Mucosa of stomach (tissue), 1 donor: ENCODE measurements around the gene CALCR.
"Not testable (repeated sequence)": the region's sequence is repeated elsewhere in the genome, so short reads cannot be mapped to it uniquely, and the experiment has no call there.

Experiments used
- H3K27me3 ChIP-seq: one replicate; pipeline ENCODE4 v1.7.0; 2013; ENCODE audit warnings: mild to moderate bottlenecking, low read length; ENCODE audit not compliant: control insufficient read depth, insufficient read depth
- H3K36me3 ChIP-seq: one replicate; pipeline ENCODE4 v1.7.0; 2013; ENCODE audit warnings: low read length; ENCODE audit not compliant: control insufficient read depth, insufficient read depth
- H3K4me1 ChIP-seq: one replicate; pipeline ENCODE4 v1.7.0; 2013; ENCODE audit warnings: mild to moderate bottlenecking, low read length; ENCODE audit not compliant: control insufficient read depth, insufficient read depth
- H3K4me3 ChIP-seq: one replicate; pipeline ENCODE4 v1.7.0; 2013; ENCODE audit warnings: low read length
- H3K9ac ChIP-seq: one replicate; pipeline ENCODE4 v1.7.0; 2013; ENCODE audit warnings: mild to moderate bottlenecking, low read length, moderate library complexity
- H3K9me3 ChIP-seq: one replicate; pipeline ENCODE4 v1.7.0; 2013; ENCODE audit warnings: mild to moderate bottlenecking, low read length, moderate library complexity; ENCODE audit not compliant: control insufficient read depth
- donor health status: Pancreatic carcinoma.

The CALCR gene

GRCh38 chr7:93551931-93552330 lies 22.6 kb downstream of the CALCR start:
- Histone ChIP-seq H3K27me3 (no peaks in the 10 kb centered on the region), H3K4me1 (no peaks in the 10 kb centered on the region), H3K9me3 (no peaks in the 10 kb centered on the region), H3K9ac (no peak overlapping the region), H3K36me3 (no peaks in the 10 kb centered on the region), H3K4me3 (no peak overlapping the region)

DNA sequence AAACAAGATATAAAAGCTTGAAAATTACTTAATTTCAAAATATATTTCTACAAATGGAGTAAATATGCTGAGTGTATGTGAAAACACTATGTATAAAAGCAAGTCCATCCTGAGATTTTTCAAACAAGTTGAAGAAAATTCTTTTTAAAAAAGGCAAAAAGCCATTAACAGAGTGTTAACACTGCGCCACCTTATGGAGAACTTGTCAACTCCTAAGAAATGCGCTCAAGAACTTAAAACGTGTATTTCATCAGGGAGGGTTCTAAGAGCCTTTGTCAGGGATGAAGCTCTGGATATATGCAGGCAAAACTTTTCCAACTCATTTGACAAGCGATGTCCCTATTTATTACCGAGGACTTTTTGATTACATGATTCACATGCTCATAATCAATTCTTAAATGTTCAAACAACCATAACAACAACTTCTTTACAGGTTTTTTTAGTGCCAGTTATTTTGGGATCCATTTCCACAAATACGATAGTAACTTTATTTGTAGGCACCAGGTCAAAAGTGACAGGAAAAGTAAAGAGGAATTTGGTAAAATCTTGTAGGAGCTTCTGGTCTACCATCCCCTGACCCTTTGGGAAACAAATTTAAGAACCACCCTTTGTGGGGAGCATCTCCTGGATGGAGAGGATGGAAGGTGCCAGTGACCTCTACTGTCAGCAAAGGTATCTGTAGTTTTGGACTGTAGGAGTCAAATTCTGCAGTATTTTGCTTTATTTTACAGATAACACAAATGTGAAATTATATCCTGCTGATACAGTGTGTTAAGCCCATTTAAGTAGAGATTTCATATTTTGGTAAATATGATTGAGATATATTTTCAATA lies 23.2 kb downstream of the CALCR start:
- Histone ChIP-seq H3K9me3 (no peaks in the 10 kb centered on the region), H3K36me3 (no peaks in the 10 kb centered on the region), H3K4me1 (no peaks in the 10 kb centered on the region), H3K4me3 (no peak overlapping the region), H3K9ac (no peak overlapping the region), H3K27me3 (no peaks in the 10 kb centered on the region)

- Histone ChIP-seq H3K9me3 (no peaks in the 10 kb centered on the region), H3K4me1 (no peaks in the 10 kb centered on the region), H3K4me3 (no peak overlapping the region), H3K9ac (no peak overlapping the region), H3K27me3 (no peaks in the 10 kb centered on the region), H3K36me3 (no peaks in the 10 kb centered on the region)
Observed at GRCh38 chr7:93547716-93548115, 26.8 kb downstream of the CALCR start.

DNA sequence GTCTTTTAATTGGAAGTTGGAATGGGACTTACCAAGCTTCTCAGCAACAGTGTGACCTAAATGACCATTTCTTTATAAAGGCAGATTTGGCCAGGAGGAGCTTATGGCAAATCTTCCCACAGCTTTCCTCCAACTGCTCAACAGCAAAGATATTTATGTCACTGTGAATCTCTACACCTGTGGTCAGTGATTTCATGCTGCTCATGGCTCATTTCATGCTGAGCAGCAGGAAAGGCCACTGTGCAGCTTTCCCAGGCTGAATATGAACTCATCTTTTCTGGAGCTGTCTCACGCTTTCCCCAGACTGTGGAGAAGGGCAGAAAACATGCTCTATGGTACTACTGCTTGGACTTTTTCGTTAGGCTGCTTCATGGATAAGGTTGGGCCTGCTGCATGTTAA lies 29.8 kb downstream of the CALCR start:
- no peaks in the 10 kb centered on the region for H3K4me1 ChIP-seq
- no peaks in the 10 kb centered on the region for H3K27me3 ChIP-seq
- H3K4me3 ChIP-seq: no peak overlapping the region
- H3K36me3 ChIP-seq: no peaks in the 10 kb centered on the region
- H3K9me3 ChIP-seq: no peaks in the 10 kb centered on the region
- no peak overlapping the region for H3K9ac ChIP-seq

DNA sequence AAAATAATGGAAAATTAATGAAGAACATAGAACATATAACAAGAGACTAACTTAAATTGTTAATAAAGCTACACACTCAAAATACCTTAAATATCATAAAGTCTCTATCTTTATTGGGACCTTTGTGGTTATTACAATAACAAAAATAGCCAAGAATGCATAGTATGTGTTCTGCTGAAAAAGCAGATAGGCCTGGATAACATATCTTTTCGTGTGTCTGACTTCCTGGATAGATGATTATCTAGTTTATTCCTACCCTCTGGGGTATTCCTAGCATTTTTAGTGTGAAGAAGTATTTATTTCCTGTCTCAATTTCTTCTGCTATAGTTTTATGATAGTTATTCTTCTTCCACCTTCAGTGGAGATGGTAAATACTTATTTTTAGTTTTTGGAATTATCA lies 36.5 kb downstream of the CALCR start:
- Histone ChIP-seq H3K4me1 (no peaks in the 10 kb centered on the region), H3K27me3 (no peaks in the 10 kb centered on the region), H3K36me3 (no peaks in the 10 kb centered on the region), H3K4me3 (no peak overlapping the region), H3K9ac (no peak overlapping the region), H3K9me3 (no peaks in the 10 kb centered on the region)

DNA sequence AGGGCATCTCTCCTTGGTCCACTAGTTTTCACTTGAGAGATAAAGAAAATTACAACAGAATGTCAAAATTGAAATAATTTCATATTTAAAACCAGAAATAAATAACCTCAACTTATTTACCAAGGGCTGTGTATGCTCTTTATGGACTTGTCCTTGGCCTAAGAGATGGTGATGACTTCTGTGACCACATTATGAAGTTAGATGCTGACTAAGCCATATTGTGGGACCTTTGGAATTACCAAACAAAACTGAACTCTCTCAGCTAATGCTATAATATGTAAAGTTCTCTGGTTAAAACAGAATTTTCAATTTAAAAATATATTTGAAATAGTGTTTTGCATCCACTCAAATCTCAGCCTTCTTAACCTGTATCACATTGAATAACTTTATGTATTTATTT lies 38.9 kb downstream of the CALCR start:
- Histone ChIP-seq H3K4me1 (no peaks in the 10 kb centered on the region), H3K9ac (no peak overlapping the region), H3K9me3 (no peaks in the 10 kb centered on the region), H3K36me3 (no peaks in the 10 kb centered on the region), H3K4me3 (no peak overlapping the region), H3K27me3 (no peaks in the 10 kb centered on the region)

DNA sequence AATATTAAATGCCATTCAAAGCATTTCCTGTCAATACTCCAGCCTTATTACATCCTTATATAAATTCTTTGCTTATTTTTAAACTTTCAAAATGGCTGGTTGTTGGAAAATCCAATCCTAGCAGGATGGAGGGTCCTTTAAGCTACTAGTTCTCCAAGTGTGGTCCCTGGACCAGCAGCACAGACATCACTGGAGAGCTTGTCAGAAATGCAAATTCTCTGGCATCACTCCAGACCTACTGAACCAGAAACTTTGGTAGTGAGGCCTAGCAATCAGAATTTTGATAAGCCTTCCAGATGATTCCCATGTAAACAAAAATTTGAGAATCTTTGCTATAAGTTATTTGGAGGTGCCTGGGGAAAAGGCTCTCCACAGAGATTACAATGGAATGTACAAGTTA lies 43.8 kb downstream of the CALCR start:
- no peaks in the 10 kb centered on the region for H3K9me3 ChIP-seq
- no peak overlapping the region for H3K4me3 ChIP-seq
- no peaks in the 10 kb centered on the region for H3K36me3 ChIP-seq
- H3K4me1 ChIP-seq: no peaks in the 10 kb centered on the region
- no peak overlapping the region for H3K9ac ChIP-seq
- H3K27me3 ChIP-seq: no peaks in the 10 kb centered on the region

- H3K4me3 ChIP-seq: no peak overlapping the region
- no peak overlapping the region for H3K9ac ChIP-seq
- no peaks in the 10 kb centered on the region for H3K36me3 ChIP-seq
- H3K4me1 ChIP-seq: no peaks in the 10 kb centered on the region
- no peaks in the 10 kb centered on the region for H3K9me3 ChIP-seq
- no peaks in the 10 kb centered on the region for H3K27me3 ChIP-seq
Observed at GRCh38 chr7:93516834-93517233, 57.7 kb downstream of the CALCR start.

- Histone ChIP-seq H3K27me3 (no peaks in the 10 kb centered on the region), H3K4me3 (no peak overlapping the region), H3K9me3 (no peaks in the 10 kb centered on the region), H3K4me1 (no peaks in the 10 kb centered on the region), H3K9ac (no peak overlapping the region), H3K36me3 (no peaks in the 10 kb centered on the region)
Observed at GRCh38 chr7:93515144-93515543, 59.4 kb downstream of the CALCR start.

DNA sequence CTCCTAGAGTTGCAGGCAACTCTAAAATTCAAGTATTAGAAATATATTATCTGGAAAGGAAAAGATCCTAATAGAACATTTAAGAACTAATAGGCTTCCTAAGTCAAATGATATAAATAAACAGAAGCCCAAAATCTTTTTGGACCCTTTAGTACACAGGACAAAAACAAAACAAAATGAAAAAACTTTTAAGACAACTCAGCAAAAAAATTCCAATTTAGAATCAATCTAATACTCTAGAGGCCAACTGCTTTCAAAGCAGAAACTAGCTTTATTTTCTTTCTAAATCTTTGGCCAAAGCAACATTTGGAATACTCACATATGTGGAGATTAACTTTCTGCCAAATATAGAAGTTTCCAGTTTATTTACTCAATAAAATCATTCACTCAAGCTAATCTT lies 65.2 kb downstream of the CALCR start:
- no peaks in the 10 kb centered on the region for H3K4me1 ChIP-seq
- no peaks in the 10 kb centered on the region for H3K9me3 ChIP-seq
- H3K9ac ChIP-seq: no peak overlapping the region
- H3K36me3 ChIP-seq: no peaks in the 10 kb centered on the region
- H3K27me3 ChIP-seq: no peaks in the 10 kb centered on the region
- no peak overlapping the region for H3K4me3 ChIP-seq

GRCh38 chr7:93503088-93503487 lies 71.4 kb downstream of the CALCR start:
- no peaks in the 10 kb centered on the region for H3K27me3 ChIP-seq
- no peak overlapping the region for H3K4me3 ChIP-seq
- H3K4me1 ChIP-seq: no peaks in the 10 kb centered on the region
- no peaks in the 10 kb centered on the region for H3K36me3 ChIP-seq
- H3K9ac ChIP-seq: no peak overlapping the region
- H3K9me3 ChIP-seq: no peaks in the 10 kb centered on the region

GRCh38 chr7:93491860-93492259 lies 82.7 kb downstream of the CALCR start:
- H3K9me3 ChIP-seq, H3K4me1 ChIP-seq, H3K4me3 ChIP-seq, H3K36me3 ChIP-seq, H3K9ac ChIP-seq, H3K27me3 ChIP-seq: not testable (repeated sequence)
